GM19467 (cell line): ENCODE data around the gene AP3B2.

Source experiments
- ATAC-seq: cut with Tn5 transposase; IDR thresholded peaks from one replicate; pipeline ENCODE4 v1.9.1; 2021; ENCODE audit warnings: mild to moderate bottlenecking, moderate library complexity; ENCODE audit not compliant: unreplicated experiment

AP3B2 gene

GRCh38 chr15:82697735-82698407, 11.8 kb downstream of the AP3B2 start:
- no peak for ATAC-seq

DNA sequence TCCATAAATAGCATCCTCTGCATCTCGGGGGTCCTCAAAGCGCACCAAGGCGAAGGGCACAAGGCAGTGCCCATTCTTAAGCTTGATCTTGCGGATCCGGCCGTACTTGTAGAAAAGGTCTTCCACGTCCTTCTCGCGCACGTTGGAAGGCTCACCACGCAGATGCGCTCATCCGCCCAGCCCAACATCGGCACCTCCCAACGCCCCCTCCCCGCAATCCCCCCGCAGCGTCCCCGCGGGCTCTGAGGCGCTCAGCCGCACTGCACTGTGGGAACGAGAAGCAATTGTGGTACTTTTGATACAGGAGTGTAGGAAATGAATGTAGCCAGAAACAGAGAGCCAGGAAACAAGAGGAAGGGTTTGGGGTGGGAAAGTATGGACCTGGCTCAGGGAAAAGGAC, 17.5 kb downstream of the AP3B2 start:
- no peak for ATAC-seq

- ATAC-seq = no peak
Measured at GRCh38 chr15:82689147-82689546, 20.5 kb downstream of the AP3B2 start.

DNA sequence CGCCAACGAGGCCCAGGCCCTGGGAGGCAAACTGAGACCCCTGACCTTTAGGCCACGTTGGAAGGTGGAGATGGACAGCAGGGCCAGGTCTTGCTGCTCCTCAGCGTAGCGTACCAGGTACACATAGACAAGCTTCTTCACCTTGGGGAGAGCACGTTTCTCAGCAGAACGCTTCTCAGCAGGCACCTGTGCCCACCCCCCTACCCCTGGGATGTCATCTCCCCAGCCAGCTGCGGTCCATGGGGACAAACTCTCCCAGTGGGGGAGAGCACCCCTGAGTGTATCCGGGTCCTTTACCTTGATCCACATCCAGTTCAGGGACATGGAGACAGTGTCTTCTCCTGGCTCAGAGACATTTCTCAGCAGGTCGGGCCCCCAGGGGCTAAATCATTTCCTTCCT, 21.0 kb downstream of the AP3B2 start:
- no peak for ATAC-seq

DNA sequence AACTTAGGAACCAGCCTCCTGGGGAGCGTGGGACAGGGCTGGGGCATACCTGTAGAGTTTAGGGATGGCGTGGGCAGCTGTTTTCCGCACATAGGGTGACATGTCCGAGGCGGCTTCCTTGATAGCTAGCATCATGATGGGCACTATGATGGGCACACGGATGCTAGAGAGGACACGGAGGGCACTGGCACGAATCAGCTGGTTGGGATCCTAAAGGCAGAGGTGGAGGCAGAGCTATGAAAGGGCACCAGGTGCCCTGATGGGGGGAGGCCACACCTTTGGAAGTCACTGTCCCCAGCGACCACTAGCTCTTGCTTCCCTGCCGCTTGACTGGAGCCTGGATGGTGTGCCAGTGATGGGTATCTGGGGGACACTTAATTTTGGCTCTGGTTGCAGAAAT, 28.3 kb downstream of the AP3B2 start:
- ATAC-seq = no peak

DNA sequence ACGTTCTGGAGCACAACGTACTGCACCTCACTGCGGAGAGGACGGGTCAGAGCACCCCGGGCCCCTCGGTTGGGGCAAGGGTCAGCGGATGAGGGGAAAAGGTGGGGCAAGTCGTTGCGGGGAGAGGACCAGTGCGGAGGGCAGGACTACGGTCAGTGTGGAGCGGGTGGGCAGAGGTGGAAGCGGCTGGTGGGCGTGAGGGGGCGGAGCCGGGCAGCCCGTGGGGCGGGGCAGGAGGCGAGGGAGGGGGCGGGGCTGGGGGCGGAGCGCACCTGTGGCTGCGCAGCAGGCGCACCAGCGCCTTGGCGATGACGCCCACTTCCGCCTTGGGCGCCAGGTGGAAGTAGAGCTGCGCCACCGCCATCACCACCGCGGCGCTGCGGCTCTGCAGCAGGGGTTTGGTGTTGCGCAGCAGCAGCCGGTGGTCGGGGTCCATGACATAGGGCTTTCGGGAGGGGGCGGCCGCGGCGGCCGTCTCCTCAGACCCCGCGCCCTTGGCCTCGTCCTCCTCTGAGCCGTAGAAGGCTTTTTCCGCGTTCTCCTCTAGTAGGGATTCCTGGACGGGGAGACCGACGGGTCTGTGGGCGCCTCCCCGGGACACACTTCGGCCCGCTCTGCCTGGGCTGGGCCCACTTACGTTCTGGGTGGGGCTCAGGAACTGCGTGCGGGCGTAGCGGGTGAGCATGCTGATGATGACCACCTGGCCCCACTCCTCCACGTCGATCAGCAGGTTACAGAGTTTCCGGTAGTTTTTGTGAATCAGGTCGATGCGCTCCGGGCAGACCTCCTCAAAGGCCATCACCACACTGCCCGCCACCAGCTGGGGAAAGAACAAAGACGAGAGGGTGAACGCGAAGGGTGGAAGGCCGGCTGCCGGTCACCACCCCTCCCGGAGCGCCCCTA, 29.2 kb downstream of the AP3B2 start:
- ATAC-seq = peak; percentile 82

- ATAC-seq = no peak
Measured at GRCh38 chr15:82679626-82680199, 30.0 kb downstream of the AP3B2 start.

DNA sequence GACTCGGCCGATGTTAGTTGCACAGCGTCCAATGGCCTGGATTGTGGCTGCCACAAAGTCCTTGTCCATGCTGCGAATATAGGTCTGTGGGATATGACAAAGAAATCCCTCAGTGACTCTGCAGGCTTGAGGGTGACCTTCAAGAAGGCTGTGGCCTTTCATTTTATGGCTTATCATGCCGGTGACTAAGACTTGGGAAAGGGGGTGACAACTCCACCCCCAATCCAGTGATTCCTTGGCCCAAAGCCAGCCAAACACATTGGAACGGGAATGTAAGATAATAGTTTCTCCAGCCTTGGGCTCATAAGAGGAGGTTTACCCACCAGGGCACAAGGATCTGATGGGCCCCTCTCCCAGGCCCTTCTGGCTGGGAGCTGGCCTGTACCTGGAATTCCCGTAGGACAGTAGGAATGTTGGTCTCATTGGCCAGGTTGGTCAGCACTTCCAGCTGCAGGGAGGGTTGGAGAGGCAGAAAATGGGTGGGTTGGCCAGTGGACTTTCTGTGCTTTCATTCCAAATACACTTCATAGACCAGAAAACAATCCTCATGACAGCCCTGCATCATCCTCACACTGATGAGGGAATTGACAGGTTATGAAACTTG, 31.9 kb downstream of the AP3B2 start:
- no peak for ATAC-seq

- ATAC-seq = no peak
Measured at GRCh38 chr15:82674873-82675272, 34.8 kb downstream of the AP3B2 start.

DNA sequence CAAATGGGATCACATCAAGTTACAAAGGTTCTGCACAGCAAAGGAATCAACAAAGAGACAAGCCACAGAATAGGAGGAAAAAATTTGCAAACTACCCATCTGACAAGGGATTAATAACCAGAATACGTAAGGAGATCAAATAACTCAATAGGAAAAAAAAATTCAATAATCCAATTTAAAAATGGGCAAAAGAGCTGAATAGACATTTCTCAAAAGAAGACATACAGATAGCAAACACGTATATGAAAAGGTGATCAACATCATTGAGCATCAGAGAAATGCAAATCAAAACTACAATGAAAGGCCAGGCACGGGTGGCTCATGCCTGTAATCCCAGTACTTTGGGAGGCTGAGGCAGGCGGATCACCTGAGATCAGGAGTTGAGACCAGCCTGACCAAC, 39.0 kb downstream of the AP3B2 start:
- ATAC-seq = no peak

GRCh38 chr15:82666606-82667005, 43.1 kb downstream of the AP3B2 start:
- no peak for ATAC-seq

DNA sequence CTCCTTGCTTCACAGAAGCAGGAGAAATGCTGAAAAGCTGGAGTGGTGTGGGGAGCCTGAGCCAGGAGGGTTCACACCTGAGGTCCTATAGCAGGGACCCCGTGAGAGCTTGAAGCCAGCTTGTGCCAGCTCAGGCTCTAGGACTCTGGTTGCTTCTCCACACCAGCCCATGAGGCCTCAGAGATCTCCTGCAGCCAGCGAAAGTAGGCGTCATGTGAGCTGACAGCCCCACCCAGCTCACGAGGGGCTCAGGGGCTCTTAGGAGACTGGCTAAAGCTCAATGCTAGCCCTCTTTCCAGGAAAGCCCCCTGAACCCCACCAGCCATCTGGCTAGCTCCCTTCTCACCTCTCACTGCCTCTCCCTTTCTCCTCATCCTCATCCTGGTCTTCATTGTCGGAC, 45.7 kb downstream of the AP3B2 start:
- ATAC-seq = no peak

DNA sequence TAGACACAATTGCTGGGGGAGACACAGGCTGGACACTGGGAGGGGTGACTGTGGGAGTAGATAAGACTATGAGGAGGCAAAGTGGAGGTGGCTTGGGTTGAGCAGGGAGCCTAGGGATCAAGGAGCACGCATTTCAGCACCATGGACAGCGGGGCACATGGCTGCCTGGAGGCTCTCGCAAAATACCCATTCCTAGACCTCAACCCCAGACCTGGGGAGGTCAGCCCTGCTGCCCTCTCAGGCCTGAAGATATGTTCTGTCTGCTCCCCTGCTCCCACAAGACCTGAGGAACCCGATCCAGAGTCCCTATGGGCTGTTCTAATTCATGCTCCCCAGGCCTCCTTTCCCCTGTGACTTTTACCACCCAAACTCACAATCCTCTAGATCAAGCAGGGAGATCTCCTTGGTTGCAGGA, 46.5 kb downstream of the AP3B2 start:
- no peak for ATAC-seq

- no peak for ATAC-seq
Measured at GRCh38 chr15:82662641-82663040, 47.0 kb downstream of the AP3B2 start.

GRCh38 chr15:82660378-82660777, 49.3 kb downstream of the AP3B2 start:
- ATAC-seq = no peak

- ATAC-seq = no peak
Measured at GRCh38 chr15:82656641-82657266, 52.9 kb downstream of the AP3B2 start.

GRCh38 chr15:82655606-82656005, 54.1 kb downstream of the AP3B2 start:
- ATAC-seq = no peak

DNA sequence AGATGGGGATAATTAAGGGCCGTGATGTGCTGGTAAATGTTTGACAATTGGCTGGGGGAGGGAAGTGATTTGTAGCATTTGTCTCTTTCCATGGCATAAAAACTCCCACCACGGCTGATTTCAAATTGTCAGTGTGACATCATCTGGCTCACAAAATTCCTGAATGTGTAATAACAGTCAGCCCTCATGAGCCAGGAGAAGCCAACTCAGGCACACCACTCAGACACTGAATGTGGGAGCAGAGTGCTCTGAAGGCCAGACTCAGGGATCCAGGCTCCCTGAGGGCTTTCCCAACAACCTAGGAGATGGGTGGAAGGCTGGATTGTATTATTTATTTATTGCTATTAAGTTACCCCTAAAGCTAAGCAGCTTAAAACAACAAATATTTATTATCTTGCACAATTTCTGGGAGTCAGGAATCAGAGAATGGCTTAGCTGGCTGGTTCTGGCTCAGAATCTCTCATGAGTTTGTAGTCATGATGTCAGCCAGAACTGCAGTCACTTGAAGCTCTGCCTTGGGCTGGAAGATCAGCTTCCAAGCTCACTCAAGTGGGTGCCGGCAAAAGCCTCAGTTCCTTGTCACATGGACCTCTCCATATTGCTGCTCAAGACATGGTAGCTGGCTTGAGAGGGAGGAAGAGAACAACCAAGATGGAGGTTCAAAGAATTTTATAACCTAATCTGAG, 56.0 kb downstream of the AP3B2 start:
- no peak for ATAC-seq

DNA sequence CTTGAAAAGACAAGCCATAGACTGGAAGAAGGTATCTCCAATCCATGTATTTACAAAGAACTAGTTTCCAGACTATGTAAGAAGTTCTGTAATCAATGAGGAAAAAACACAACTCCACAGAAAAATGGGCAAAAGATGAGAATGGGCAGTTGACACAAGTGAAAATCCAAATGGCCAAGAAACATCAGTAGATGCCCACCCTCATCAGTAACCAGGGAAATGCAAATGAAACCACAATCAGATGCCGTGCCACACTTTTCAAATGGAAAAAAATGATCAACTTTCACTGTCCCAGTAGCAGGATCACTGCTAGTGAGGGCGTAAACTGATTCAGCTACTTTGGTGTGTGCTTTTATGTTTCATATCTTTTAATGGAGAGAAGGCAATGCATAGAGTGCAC, 58.0 kb downstream of the AP3B2 start:
- no peak for ATAC-seq

GRCh38 chr15:82650046-82650670, 59.5 kb downstream of the AP3B2 start:
- ATAC-seq = no peak
